CD4-positive, alpha-beta T cell (primary cell): Measurements from ENCODE around the gene CEP72. TPM values are rescaled to one million over a fixed set of nuclear protein-coding genes. Genes with fewer than 3 reads are reported as not detected.

Experiments used
- ATAC-seq: fragments of 200-7000 bp; cut with Tn5 transposase; one replicate; pipeline ENCODE4 v1.10.0; 2022; ENCODE audit warnings: mild to moderate bottlenecking; ENCODE audit not compliant: poor library complexity
- CTCF ChIA-PET: fragments of 350-600 bp; sonication (Branson Sonifier 250); formaldehyde crosslinking; loops from one replicate; lab custom pipeline; 2021; ENCODE audit warnings: antibody characterized with exemption, inconsistent platforms; lab: Charles Lee
- POLR2A ChIA-PET: fragments of 350-600 bp; sonication (Branson Sonifier 250); formaldehyde crosslinking; loops from one replicate; lab custom pipeline; 2021; ENCODE audit warnings: antibody characterized with exemption, inconsistent platforms; lab: Charles Lee
- DNase-seq, 14 experiments: peaks; one replicate each; pipeline ENCODE4 v3.0.0-alpha.2; 2013 to 2020; ENCODE audit warnings: mixed read lengths in 2 of 14
- H3K27ac ChIP-seq, 2 donors: one replicate each; pipeline versions ENCODE4 v1.5.1 to v1.7.0; 2013; ENCODE audit warnings: low read length in 2 of 2, low read depth in 1 of 2, mild to moderate bottlenecking in 1 of 2
- H3K27me3 ChIP-seq, 2 experiments: 1 replicate in 1 of 2; 2 replicates in 1 of 2; pipeline versions ENCODE4 v1.6.1 to v1.7.0; 2013; ENCODE audit warnings: low read length in 2 of 2, control low read depth in 1 of 2, mild to moderate bottlenecking in 1 of 2, moderate library complexity in 1 of 2; ENCODE audit not compliant: insufficient read depth in 2 of 2, control insufficient read depth in 1 of 2
- H3K36me3 ChIP-seq: one replicate; pipeline ENCODE4 v1.6.1; 2013; ENCODE audit warnings: low read length, control low read depth; ENCODE audit not compliant: insufficient read depth
- H3K4me1 ChIP-seq: one replicate; pipeline ENCODE4 v1.6.1; 2013; ENCODE audit warnings: low read length, control low read depth; ENCODE audit not compliant: insufficient read depth
- H3K4me3 ChIP-seq: one replicate; pipeline ENCODE4 v1.5.1; 2013; ENCODE audit warnings: mild to moderate bottlenecking, low read length, moderate library complexity
- H3K9me3 ChIP-seq, 2 experiments: 1 replicate in 1 of 2; 2 replicates in 1 of 2; pipeline versions ENCODE4 v1.6.1 to v1.7.0; 2013; ENCODE audit warnings: low read length in 2 of 2, mild to moderate bottlenecking in 2 of 2, control low read depth in 1 of 2, moderate library complexity in 1 of 2; ENCODE audit not compliant: control insufficient read depth in 1 of 2, insufficient read depth in 1 of 2
- H3K27ac Mint-ChIP-seq: one replicate; pipeline ENCODE4 v1.8.0; 2020; ENCODE audit warnings: mixed read lengths
- H3K27me3 Mint-ChIP-seq: one replicate; pipeline ENCODE4 v1.8.0; 2021; ENCODE audit warnings: mixed read lengths
- H3K36me3 Mint-ChIP-seq: one replicate; pipeline ENCODE4 v1.8.0; 2021; ENCODE audit warnings: low read depth, mixed read lengths
- H3K4me1 Mint-ChIP-seq: one replicate; pipeline ENCODE4 v1.8.0; 2021; ENCODE audit warnings: low read depth, mixed read lengths
- H3K4me3 Mint-ChIP-seq: one replicate; pipeline ENCODE4 v1.8.0; 2020; ENCODE audit warnings: mild to moderate bottlenecking, mixed read lengths
- H3K9me3 Mint-ChIP-seq: one replicate; pipeline ENCODE4 v1.8.0; 2020; ENCODE audit warnings: mixed read lengths
- intact Hi-C, 2 experiments: fragments of 100-400 bp; cut with DNase I in 1 of 2; cut with micrococcal nuclease in 1 of 2; formaldehyde crosslinking; loops; one replicate each; pipeline versions ENCODE4 v1.15.1 to v1.9.0; 2023 to 2025; cut with DNase I, micrococcal nuclease
- total RNA-seq, 174 experiments: library from RNA in 2 of 174; stranded (reverse) in 2 of 174; gene quantifications; one replicate each; pipeline ENCODE4 v1.2.3 and lab custom pipeline; 2021 to 2026
- TF ChIP-seq, protein P1 (sequence below): fragments of 200-600 bp; IDR thresholded peaks from one replicate; pipeline ENCODE4 v1.8.0; 2022; ENCODE audit warnings: antibody characterized with exemption, mild to moderate bottlenecking

Gene CEP72
- total RNA-seq, 2 experiments from 2014 or later: 7.6 to 8.0 TPM

DNA sequence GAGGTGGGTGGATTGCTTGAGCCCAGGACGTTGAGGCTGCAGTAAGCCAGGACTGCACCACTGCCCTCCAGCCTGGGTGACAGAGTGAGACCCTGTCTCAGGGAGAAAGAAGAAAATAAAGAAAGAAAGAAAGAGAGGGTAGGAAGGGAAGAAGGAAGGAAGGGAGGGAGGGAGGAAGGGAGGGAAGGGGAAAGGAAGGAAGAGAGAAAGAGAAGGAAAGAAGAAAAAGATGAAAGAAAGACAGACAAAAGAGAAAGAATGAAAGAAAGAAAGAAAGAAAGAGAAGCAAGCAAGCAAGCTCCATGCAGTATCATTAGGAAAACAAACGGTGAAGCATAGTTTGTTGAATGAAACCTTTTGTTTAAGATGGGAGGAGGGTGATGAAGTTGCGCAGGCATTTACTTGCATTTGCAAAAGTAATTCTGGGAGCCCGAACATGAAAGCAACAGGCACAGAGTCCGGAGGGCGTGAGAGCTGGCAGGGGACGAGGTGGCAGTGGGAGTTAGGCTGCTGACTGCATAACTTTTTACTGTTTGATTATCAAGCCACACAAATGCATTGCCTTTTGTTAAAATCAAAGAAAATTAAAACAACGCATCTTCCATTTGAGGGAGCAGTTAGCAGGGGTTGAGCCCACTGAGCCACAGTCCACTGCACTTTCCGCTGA, 26.0 kb upstream of the CEP72 start:
- TF ChIP-seq, protein P1, sequence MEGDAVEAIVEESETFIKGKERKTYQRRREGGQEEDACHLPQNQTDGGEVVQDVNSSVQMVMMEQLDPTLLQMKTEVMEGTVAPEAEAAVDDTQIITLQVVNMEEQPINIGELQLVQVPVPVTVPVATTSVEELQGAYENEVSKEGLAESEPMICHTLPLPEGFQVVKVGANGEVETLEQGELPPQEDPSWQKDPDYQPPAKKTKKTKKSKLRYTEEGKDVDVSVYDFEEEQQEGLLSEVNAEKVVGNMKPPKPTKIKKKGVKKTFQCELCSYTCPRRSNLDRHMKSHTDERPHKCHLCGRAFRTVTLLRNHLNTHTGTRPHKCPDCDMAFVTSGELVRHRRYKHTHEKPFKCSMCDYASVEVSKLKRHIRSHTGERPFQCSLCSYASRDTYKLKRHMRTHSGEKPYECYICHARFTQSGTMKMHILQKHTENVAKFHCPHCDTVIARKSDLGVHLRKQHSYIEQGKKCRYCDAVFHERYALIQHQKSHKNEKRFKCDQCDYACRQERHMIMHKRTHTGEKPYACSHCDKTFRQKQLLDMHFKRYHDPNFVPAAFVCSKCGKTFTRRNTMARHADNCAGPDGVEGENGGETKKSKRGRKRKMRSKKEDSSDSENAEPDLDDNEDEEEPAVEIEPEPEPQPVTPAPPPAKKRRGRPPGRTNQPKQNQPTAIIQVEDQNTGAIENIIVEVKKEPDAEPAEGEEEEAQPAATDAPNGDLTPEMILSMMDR: no peak
- intact Hi-C loops: no loop called here
- Mint-ChIP-seq H3K4me1 (no peaks in the 10 kb centered on the region), H3K9me3 (no peaks in the 10 kb centered on the region), H3K36me3 (no peaks in the 10 kb centered on the region), H3K27ac (no peak overlapping the region), H3K4me3 (no peak overlapping the region), H3K27me3 (peaks cover 54% of the 10 kb centered on the region)
- DNase-seq: no peak
- POLR2A ChIA-PET: no interaction called here
- H3K27ac ChIP-seq: no peak overlapping the region
- H3K4me1 ChIP-seq: no peaks in the 10 kb centered on the region
- peaks cover 0 to 5% of the 10 kb centered on the region in 2 experiments for H3K9me3 ChIP-seq
- ATAC-seq: no peak
- CTCF ChIA-PET: no interaction called here
- no peaks in the 10 kb centered on the region for H3K36me3 ChIP-seq
- peaks cover 2 to 14% of the 10 kb centered on the region in 2 experiments for H3K27me3 ChIP-seq
- no peak overlapping the region for H3K4me3 ChIP-seq

DNA sequence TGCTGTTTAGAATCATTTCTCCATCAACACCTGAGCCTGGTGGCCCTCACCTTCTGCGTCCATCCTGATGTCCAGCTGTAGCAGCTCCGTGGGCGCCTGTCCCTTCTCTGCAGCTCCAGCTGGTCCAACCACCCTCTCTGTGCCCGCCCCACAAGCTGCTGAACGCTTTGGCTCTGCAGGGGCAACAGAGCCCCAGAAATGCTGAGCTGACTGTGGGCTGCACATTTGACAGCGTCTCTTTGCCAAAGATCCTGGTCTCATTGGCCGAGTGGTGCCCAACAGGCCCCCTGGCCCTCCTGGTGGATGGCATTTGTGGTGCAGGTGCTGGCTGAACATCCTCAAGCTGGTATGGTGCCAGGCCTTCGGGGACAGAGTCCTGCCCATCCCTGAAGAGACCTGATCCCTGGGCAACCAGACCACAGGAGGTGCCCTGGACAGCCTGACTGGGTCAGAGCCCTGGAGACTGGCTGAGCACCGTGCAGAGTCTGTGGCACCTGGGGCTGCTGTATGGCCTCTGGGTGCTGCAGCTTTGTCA, 25.3 kb upstream of the CEP72 start:
- H3K9me3 ChIP-seq: peaks cover 0 to 5% of the 10 kb centered on the region in 2 experiments
- Mint-ChIP-seq H3K27ac (no peak overlapping the region), H3K27me3 (peaks cover 55% of the 10 kb centered on the region), H3K4me3 (no peak overlapping the region), H3K36me3 (no peaks in the 10 kb centered on the region), H3K4me1 (no peaks in the 10 kb centered on the region), H3K9me3 (no peaks in the 10 kb centered on the region)
- TF ChIP-seq, protein P1: no peak
- H3K27ac ChIP-seq: no peak overlapping the region
- ChIA-PET CTCF (no interaction called here), POLR2A (no interaction called here)
- ATAC-seq (no peak), DNase-seq (no peak)
- no peak overlapping the region for H3K4me3 ChIP-seq
- no peaks in the 10 kb centered on the region for H3K4me1 ChIP-seq
- H3K27me3 ChIP-seq: peaks cover 2 to 6% of the 10 kb centered on the region in 2 experiments
- intact Hi-C loops: no loop called here
- no peaks in the 10 kb centered on the region for H3K36me3 ChIP-seq

- Mint-ChIP-seq H3K9me3 (no peaks in the 10 kb centered on the region), H3K36me3 (no peaks in the 10 kb centered on the region), H3K27ac (no peak overlapping the region), H3K4me3 (no peak overlapping the region), H3K27me3 (peaks cover 54% of the 10 kb centered on the region), H3K4me1 (no peaks in the 10 kb centered on the region)
- no peak overlapping the region for H3K27ac ChIP-seq
- no peaks in the 10 kb centered on the region for H3K4me1 ChIP-seq
- H3K4me3 ChIP-seq: no peak overlapping the region
- intact Hi-C loops: no loop called here
- ATAC-seq (no peak), DNase-seq (no peak)
- ChIA-PET POLR2A (no interaction called here), CTCF (no interaction called here)
- H3K27me3 ChIP-seq: peaks cover 2% of the 10 kb centered on the region in 2 experiments
- TF ChIP-seq, protein P1: no peak
- no peaks in the 10 kb centered on the region for H3K36me3 ChIP-seq
- H3K9me3 ChIP-seq: peaks cover 0 to 5% of the 10 kb centered on the region in 2 experiments
Observed at GRCh38 chr5:587403-587802, 24.7 kb upstream of the CEP72 start.
